ENCODE measurements around the gene BMPR1A.

The BMPR1A gene

DNA sequence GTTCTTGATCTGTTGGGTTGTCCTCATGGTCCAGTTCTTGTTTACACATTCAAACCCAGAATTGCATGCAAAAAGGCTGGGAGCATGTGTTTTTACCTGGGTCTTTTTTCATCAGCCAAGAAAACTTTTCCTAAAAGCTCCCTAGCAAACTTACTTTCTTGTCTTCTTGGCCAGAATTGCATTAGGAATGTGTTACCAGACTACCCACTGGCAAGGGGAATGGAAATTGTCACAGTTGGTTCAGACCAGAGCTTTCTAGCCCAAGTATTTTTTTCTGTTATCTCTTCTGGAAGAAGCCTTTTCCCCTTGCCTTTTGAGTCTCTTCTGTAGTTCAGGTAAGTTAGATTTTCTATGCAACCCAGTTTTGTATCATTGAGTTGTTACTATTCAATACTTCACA lies 77.5 kb downstream of the BMPR1A start:
- no peak overlapping the region for H3K4me2 ChIP-seq (ENCODE audit: low read depth, low read length, poor library complexity, severe bottlenecking)
- H3K9ac ChIP-seq (ENCODE audit: low read depth, low read length, poor library complexity, severe bottlenecking): no peak overlapping the region
- no peaks in the 10 kb centered on the region for H4K20me1 ChIP-seq (ENCODE audit: insufficient read depth, low read length, poor library complexity, severe bottlenecking)
- no peaks in the 10 kb centered on the region for H3K27me3 ChIP-seq (ENCODE audit: insufficient read depth, low read length, poor library complexity, severe bottlenecking)
- no peak overlapping the region for H2AFZ ChIP-seq (ENCODE audit: low read length)
- no peak overlapping the region for H3K4me3 ChIP-seq (ENCODE audit: low read length, poor library complexity, severe bottlenecking)
- no peaks in the 10 kb centered on the region for H3F3A ChIP-seq (ENCODE audit: low read depth)
- H3K36me3 ChIP-seq (ENCODE audit: insufficient read depth, low read length): no peaks in the 10 kb centered on the region
- no peaks in the 10 kb centered on the region for H3K9me2 ChIP-seq (replicated peaks; ENCODE audit: low read depth, low read length)
- no peaks in the 10 kb centered on the region for H3K4me1 ChIP-seq (ENCODE audit: insufficient read depth, low read length, poor library complexity, severe bottlenecking)
- TF ChIP-seq, protein P1, sequence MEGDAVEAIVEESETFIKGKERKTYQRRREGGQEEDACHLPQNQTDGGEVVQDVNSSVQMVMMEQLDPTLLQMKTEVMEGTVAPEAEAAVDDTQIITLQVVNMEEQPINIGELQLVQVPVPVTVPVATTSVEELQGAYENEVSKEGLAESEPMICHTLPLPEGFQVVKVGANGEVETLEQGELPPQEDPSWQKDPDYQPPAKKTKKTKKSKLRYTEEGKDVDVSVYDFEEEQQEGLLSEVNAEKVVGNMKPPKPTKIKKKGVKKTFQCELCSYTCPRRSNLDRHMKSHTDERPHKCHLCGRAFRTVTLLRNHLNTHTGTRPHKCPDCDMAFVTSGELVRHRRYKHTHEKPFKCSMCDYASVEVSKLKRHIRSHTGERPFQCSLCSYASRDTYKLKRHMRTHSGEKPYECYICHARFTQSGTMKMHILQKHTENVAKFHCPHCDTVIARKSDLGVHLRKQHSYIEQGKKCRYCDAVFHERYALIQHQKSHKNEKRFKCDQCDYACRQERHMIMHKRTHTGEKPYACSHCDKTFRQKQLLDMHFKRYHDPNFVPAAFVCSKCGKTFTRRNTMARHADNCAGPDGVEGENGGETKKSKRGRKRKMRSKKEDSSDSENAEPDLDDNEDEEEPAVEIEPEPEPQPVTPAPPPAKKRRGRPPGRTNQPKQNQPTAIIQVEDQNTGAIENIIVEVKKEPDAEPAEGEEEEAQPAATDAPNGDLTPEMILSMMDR (conservative IDR thresholded peaks at IDR 0.05; ENCODE audit: low read length): no peak
- no peak for TF ChIP-seq EZH2phosphoT487 (IDR thresholded peaks at IDR 0.05; ENCODE audit: borderline replicate concordance)
- no peaks in the 10 kb centered on the region for H3K9me3 ChIP-seq (ENCODE audit: insufficient read depth, low read depth, low read length)
- no peaks in the 10 kb centered on the region for H3K79me2 ChIP-seq (ENCODE audit: insufficient read depth, low read length)

- Histone ChIP-seq H3F3A (ENCODE audit: low read depth) (no peaks in the 10 kb centered on the region), H4K20me1 (ENCODE audit: insufficient read depth, low read length, poor library complexity, severe bottlenecking) (no peaks in the 10 kb centered on the region), H2AFZ (ENCODE audit: low read length) (no peak overlapping the region), H3K9me3 (ENCODE audit: insufficient read depth, low read depth, low read length) (no peaks in the 10 kb centered on the region), H3K79me2 (ENCODE audit: insufficient read depth, low read length) (no peaks in the 10 kb centered on the region), H3K27me3 (ENCODE audit: insufficient read depth, low read length, poor library complexity, severe bottlenecking) (no peaks in the 10 kb centered on the region), H3K9me2 (replicated peaks; ENCODE audit: low read depth, low read length) (no peaks in the 10 kb centered on the region), H3K9ac (ENCODE audit: low read depth, low read length, poor library complexity, severe bottlenecking) (no peak overlapping the region), H3K4me1 (ENCODE audit: insufficient read depth, low read length, poor library complexity, severe bottlenecking) (no peaks in the 10 kb centered on the region), H3K4me2 (ENCODE audit: low read depth, low read length, poor library complexity, severe bottlenecking) (no peak overlapping the region), H3K36me3 (ENCODE audit: insufficient read depth, low read length) (no peaks in the 10 kb centered on the region), H3K4me3 (ENCODE audit: low read length, poor library complexity, severe bottlenecking) (no peak overlapping the region)
- no peak for TF ChIP-seq EZH2phosphoT487 (IDR thresholded peaks at IDR 0.05; ENCODE audit: borderline replicate concordance)
- TF ChIP-seq, protein P1 (conservative IDR thresholded peaks at IDR 0.05; ENCODE audit: low read length): no peak
Measured at GRCh38 chr10:86836044-86836443, 79.6 kb downstream of the BMPR1A start.

GRCh38 chr10:86837663-86838062 lies 81.2 kb downstream of the BMPR1A start:
- Histone ChIP-seq H4K20me1 (ENCODE audit: insufficient read depth, low read length, poor library complexity, severe bottlenecking) (no peaks in the 10 kb centered on the region), H3K4me1 (ENCODE audit: insufficient read depth, low read length, poor library complexity, severe bottlenecking) (no peaks in the 10 kb centered on the region), H3F3A (ENCODE audit: low read depth) (no peaks in the 10 kb centered on the region), H2AFZ (ENCODE audit: low read length) (no peak overlapping the region), H3K27me3 (ENCODE audit: insufficient read depth, low read length, poor library complexity, severe bottlenecking) (peaks cover 6% of the 10 kb centered on the region), H3K4me3 (ENCODE audit: low read length, poor library complexity, severe bottlenecking) (no peak overlapping the region), H3K79me2 (ENCODE audit: insufficient read depth, low read length) (no peaks in the 10 kb centered on the region), H3K4me2 (ENCODE audit: low read depth, low read length, poor library complexity, severe bottlenecking) (no peak overlapping the region), H3K9me3 (ENCODE audit: insufficient read depth, low read depth, low read length) (no peaks in the 10 kb centered on the region), H3K36me3 (ENCODE audit: insufficient read depth, low read length) (no peaks in the 10 kb centered on the region), H3K9me2 (replicated peaks; ENCODE audit: low read depth, low read length) (no peaks in the 10 kb centered on the region), H3K9ac (ENCODE audit: low read depth, low read length, poor library complexity, severe bottlenecking) (no peak overlapping the region)
- TF ChIP-seq EZH2phosphoT487 (IDR thresholded peaks at IDR 0.05; ENCODE audit: borderline replicate concordance): no peak
- TF ChIP-seq, protein P1 (conservative IDR thresholded peaks at IDR 0.05; ENCODE audit: low read length): no peak

Data from Loucy (cell line).